ENCODE measurements around the gene USP17L24. TPM values are rescaled to one million over a fixed set of nuclear protein-coding genes. Genes with fewer than 3 reads are reported as not detected.
"Not testable (repeated sequence)": the region's sequence is repeated elsewhere in the genome, so short reads cannot be mapped to it uniquely, and the experiment has no call there.

USP17L24 gene, protein sequence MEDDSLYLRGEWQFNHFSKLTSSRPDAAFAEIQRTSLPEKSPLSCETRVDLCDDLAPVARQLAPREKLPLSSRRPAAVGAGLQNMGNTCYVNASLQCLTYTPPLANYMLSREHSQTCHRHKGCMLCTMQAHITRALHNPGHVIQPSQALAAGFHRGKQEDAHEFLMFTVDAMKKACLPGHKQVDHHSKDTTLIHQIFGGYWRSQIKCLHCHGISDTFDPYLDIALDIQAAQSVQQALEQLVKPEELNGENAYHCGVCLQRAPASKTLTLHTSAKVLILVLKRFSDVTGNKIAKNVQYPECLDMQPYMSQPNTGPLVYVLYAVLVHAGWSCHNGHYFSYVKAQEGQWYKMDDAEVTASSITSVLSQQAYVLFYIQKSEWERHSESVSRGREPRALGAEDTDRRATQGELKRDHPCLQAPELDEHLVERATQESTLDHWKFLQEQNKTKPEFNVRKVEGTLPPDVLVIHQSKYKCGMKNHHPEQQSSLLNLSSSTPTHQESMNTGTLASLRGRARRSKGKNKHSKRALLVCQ
- not detected for total RNA-seq
- long read RNA-seq, donor 1: 0 reads
- long read RNA-seq, donor 2: 0 reads

- H3K4me3 ChIP-seq; ATAC-seq; intact Hi-C loops (cut with DNase I, micrococcal nuclease); DNase-seq; H3K4me1 ChIP-seq (ENCODE audit: low read depth); H3K36me3 ChIP-seq (ENCODE audit: low read depth); H3K9me3 ChIP-seq: not testable (repeated sequence)
Measured at GRCh38 chr4:9324865-9325264, at the start of gene USP17L24. Gene USP17L24 (plus strand): TSS chr4:9325165. CDS start chr4:9325165, 0 bp downstream.

- H3K9me3 ChIP-seq; ATAC-seq; DNase-seq; intact Hi-C loops (cut with DNase I, micrococcal nuclease); H3K4me3 ChIP-seq; H3K36me3 ChIP-seq (ENCODE audit: low read depth); H3K4me1 ChIP-seq (ENCODE audit: low read depth): not testable (repeated sequence)
Measured at GRCh38 chr4:9324191-9324590, 774 bp upstream of the USP17L24 start.

DNA sequence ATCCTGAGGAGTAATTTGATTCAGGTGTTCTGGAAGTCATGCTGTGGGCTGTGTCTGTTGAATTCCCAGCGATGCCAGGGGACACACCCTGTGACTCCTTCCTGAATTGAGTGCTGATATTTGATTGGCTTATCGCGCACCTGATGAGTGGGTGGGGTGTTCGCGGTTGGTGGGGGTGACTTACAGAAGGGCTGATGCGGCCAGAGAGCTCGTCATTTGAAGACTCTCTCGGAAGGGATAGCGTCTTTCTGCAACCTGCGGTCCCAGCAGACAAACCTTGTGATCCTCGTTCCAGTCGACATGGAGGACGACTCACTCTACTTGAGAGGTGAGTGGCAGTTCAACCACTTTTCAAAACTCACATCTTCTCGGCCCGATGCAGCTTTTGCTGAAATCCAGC is 4.6 kb downstream of the USP17L24 start, which contains the start of gene USP17L25:
TSS of gene USP17L25 (plus strand) at position 301 of the 400 bp plus-strand sequence. CDS start at position 301, 0 bp downstream.
- H3K4me1 ChIP-seq (ENCODE audit: low read depth); DNase-seq; ATAC-seq; H3K9me3 ChIP-seq; H3K36me3 ChIP-seq (ENCODE audit: low read depth); H3K4me3 ChIP-seq; intact Hi-C loops (cut with DNase I, micrococcal nuclease): not testable (repeated sequence)

GRCh38 chr4:9334358-9334757 is 9.4 kb downstream of the USP17L24 start, which contains the start of gene USP17L26:
Gene USP17L26 (plus strand): TSS chr4:9334658. CDS start chr4:9334658, 0 bp downstream.
- H3K36me3 ChIP-seq (ENCODE audit: low read depth); intact Hi-C loops (cut with DNase I, micrococcal nuclease); ATAC-seq; H3K9me3 ChIP-seq; H3K4me1 ChIP-seq (ENCODE audit: low read depth); H3K4me3 ChIP-seq; DNase-seq: not testable (repeated sequence)

DNA sequence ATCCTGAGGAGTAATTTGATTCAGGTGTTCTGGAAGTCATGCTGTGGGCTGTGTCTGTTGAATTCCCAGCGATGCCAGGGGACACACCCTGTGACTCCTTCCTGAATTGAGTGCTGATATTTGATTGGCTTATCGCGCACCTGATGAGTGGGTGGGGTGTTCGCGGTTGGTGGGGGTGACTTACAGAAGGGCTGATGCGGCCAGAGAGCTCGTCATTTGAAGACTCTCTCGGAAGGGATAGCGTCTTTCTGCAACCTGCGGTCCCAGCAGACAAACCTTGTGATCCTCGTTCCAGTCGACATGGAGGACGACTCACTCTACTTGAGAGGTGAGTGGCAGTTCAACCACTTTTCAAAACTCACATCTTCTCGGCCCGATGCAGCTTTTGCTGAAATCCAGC is 14.1 kb downstream of the USP17L24 start, which contains the start of gene USP17L5:
TSS of gene USP17L5 (plus strand) at position 301 of the 400 bp plus-strand sequence. CDS start at position 301, 0 bp downstream.
- intact Hi-C loops (cut with DNase I, micrococcal nuclease); H3K9me3 ChIP-seq; H3K4me1 ChIP-seq (ENCODE audit: low read depth); H3K4me3 ChIP-seq; DNase-seq; ATAC-seq; H3K36me3 ChIP-seq (ENCODE audit: low read depth): not testable (repeated sequence)

DNA sequence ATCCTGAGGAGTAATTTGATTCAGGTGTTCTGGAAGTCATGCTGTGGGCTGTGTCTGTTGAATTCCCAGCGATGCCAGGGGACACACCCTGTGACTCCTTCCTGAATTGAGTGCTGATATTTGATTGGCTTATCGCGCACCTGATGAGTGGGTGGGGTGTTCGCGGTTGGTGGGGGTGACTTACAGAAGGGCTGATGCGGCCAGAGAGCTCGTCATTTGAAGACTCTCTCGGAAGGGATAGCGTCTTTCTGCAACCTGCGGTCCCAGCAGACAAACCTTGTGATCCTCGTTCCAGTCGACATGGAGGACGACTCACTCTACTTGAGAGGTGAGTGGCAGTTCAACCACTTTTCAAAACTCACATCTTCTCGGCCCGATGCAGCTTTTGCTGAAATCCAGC is 18.9 kb downstream of the USP17L24 start, which contains the start of gene USP17L27:
TSS of gene USP17L27 (plus strand) at position 301 of the 400 bp plus-strand sequence. CDS start at position 301, 0 bp downstream.
- intact Hi-C loops (cut with DNase I, micrococcal nuclease); DNase-seq: not testable (repeated sequence)

DNA sequence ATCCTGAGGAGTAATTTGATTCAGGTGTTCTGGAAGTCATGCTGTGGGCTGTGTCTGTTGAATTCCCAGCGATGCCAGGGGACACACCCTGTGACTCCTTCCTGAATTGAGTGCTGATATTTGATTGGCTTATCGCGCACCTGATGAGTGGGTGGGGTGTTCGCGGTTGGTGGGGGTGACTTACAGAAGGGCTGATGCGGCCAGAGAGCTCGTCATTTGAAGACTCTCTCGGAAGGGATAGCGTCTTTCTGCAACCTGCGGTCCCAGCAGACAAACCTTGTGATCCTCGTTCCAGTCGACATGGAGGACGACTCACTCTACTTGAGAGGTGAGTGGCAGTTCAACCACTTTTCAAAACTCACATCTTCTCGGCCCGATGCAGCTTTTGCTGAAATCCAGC is 23.6 kb downstream of the USP17L24 start, which contains the start of gene USP17L28:
TSS of gene USP17L28 (plus strand) at position 301 of the 400 bp plus-strand sequence. CDS start at position 301, 0 bp downstream.
- intact Hi-C loops (cut with DNase I, micrococcal nuclease); H3K4me1 ChIP-seq (ENCODE audit: low read depth); H3K4me3 ChIP-seq; ATAC-seq; H3K9me3 ChIP-seq; DNase-seq; H3K36me3 ChIP-seq (ENCODE audit: low read depth): not testable (repeated sequence)

More for the DNA sequence above, 18.9 kb downstream of the USP17L24 start, which contains the start of gene USP17L27:
- H3K4me1 ChIP-seq (ENCODE audit: low read depth); H3K9me3 ChIP-seq; ATAC-seq; H3K4me3 ChIP-seq; H3K36me3 ChIP-seq (ENCODE audit: low read depth): not testable (repeated sequence)

DNA sequence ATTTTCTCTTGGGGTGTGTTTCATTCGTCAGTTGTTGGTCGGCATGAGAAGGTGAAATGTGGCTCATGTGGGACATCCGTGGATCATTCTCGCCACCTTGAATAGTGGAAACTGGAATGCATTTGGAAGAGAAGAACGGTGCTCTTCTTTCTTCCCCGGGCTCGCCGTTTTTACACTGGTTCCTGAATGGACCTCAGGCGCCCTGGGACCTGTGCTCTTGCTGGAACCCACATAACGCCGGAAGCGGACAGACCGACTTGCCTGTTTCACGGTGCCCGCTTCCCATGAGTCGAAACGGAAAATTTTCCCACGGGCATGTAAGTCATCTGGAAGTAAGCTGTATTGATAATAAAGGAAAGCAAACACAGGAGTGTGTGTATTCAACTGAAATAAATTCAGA is 25.9 kb downstream of the USP17L24 start:
- H3K9me3 ChIP-seq; intact Hi-C loops (cut with DNase I, micrococcal nuclease); H3K36me3 ChIP-seq (ENCODE audit: low read depth); ATAC-seq; H3K4me1 ChIP-seq (ENCODE audit: low read depth); H3K4me3 ChIP-seq: not testable (repeated sequence)
- peak in 1 of 3 donors; percentile 29 for DNase-seq

- DNase-seq; H3K4me1 ChIP-seq (ENCODE audit: low read depth); H3K4me3 ChIP-seq; intact Hi-C loops (cut with DNase I, micrococcal nuclease); H3K9me3 ChIP-seq; H3K36me3 ChIP-seq (ENCODE audit: low read depth); ATAC-seq: not testable (repeated sequence)
Measured at GRCh38 chr4:9353338-9353737, 28.4 kb downstream of the USP17L24 start, which contains the start of gene USP17L29. Gene USP17L29 (plus strand): TSS chr4:9353638. CDS start chr4:9353638, 0 bp downstream.

- DNase-seq, ATAC-seq: not testable (repeated sequence)
Measured at GRCh38 chr4:9362829-9363228, 37.9 kb downstream of the USP17L24 start, which contains the start of gene USP17L30. Gene USP17L30 (plus strand): TSS chr4:9363129. CDS start chr4:9363129, 0 bp downstream.

More at GRCh38 chr4:9362829-9363228, 37.9 kb downstream of the USP17L24 start, which contains the start of gene USP17L30:
- H3K4me3 ChIP-seq; H3K9me3 ChIP-seq; intact Hi-C loops (cut with DNase I, micrococcal nuclease); H3K36me3 ChIP-seq (ENCODE audit: low read depth); H3K4me1 ChIP-seq (ENCODE audit: low read depth): not testable (repeated sequence)

Other genes with a start within 250 kb of the USP17L24 start
- gene FAM90A26, start 154.8 kb upstream of the USP17L24 start, total RNA-seq: not detected
- not detected for gene USP17L10, start 114.5 kb upstream of the USP17L24 start, total RNA-seq
- not detected for gene USP17L11, start 109.8 kb upstream of the USP17L24 start, total RNA-seq
- not detected for gene USP17L12, start 105.0 kb upstream of the USP17L24 start, total RNA-seq
- gene USP17L13, start 100.3 kb upstream of the USP17L24 start, total RNA-seq: not detected
- gene USP17L15, start 90.8 kb upstream of the USP17L24 start, total RNA-seq: not detected
- gene USP17L17, start 81.3 kb upstream of the USP17L24 start, total RNA-seq: not detected
- gene USP17L18, start 76.5 kb upstream of the USP17L24 start, total RNA-seq: not detected
- not detected for gene USP17L19, start 71.8 kb upstream of the USP17L24 start, total RNA-seq
- gene USP17L20, start 67.0 kb upstream of the USP17L24 start, total RNA-seq: not detected
- not detected for gene USP17L21, start 62.3 kb upstream of the USP17L24 start, total RNA-seq
- gene USP17L22, start 57.5 kb upstream of the USP17L24 start, total RNA-seq: not detected
- not detected for gene USP17L25, start 4.7 kb downstream of the USP17L24 start, total RNA-seq
- gene USP17L26, start 9.5 kb downstream of the USP17L24 start, total RNA-seq: not detected
- gene USP17L5, start 14.2 kb downstream of the USP17L24 start, total RNA-seq: not detected
- not detected for gene USP17L27, start 19.0 kb downstream of the USP17L24 start, total RNA-seq
- gene USP17L28, start 23.7 kb downstream of the USP17L24 start, total RNA-seq: not detected
- gene USP17L29, start 28.5 kb downstream of the USP17L24 start, total RNA-seq: not detected
- not detected for gene USP17L30, start 38.0 kb downstream of the USP17L24 start, total RNA-seq
- gene DEFB131A, start 119.2 kb downstream of the USP17L24 start, total RNA-seq: not detected